Immature natural killer cell (primary cell): ENCODE data around the gene KDM3B. TPM values are rescaled to one million over a fixed set of nuclear protein-coding genes. Genes with fewer than 3 reads are reported as not detected.

Source experiments
- DNase-seq, 3 donors: peaks; one replicate each; pipeline ENCODE4 v3.0.0; 2022; ENCODE audit warnings: mixed read lengths in 1 of 3
- H3K27ac Mint-ChIP-seq, 6 donors: one replicate each; pipeline ENCODE4 v1.8.0; 2020; ENCODE audit warnings: mixed read lengths in 6 of 6, mild to moderate bottlenecking in 5 of 6, inconsistent platforms in 4 of 6, moderate library complexity in 3 of 6
- H3K27me3 Mint-ChIP-seq, 3 donors: one replicate each; pipeline ENCODE4 v1.8.0; 2020 to 2021; ENCODE audit warnings: low read depth in 3 of 3, mild to moderate bottlenecking in 3 of 3, mixed read lengths in 3 of 3, moderate library complexity in 3 of 3, inconsistent platforms in 1 of 3
- H3K36me3 Mint-ChIP-seq, 3 donors: one replicate each; pipeline ENCODE4 v1.8.0; 2020; ENCODE audit warnings: mixed read lengths in 3 of 3, inconsistent platforms in 2 of 3, mild to moderate bottlenecking in 2 of 3
- H3K4me1 Mint-ChIP-seq, 2 donors: one replicate each; pipeline ENCODE4 v1.8.0; 2020; ENCODE audit warnings: inconsistent platforms in 2 of 2, mild to moderate bottlenecking in 2 of 2, mixed read lengths in 2 of 2, moderate library complexity in 1 of 2
- H3K4me3 Mint-ChIP-seq, 5 donors: one replicate each; pipeline ENCODE4 v1.8.0; 2020; ENCODE audit warnings: mild to moderate bottlenecking in 5 of 5, mixed read lengths in 5 of 5, inconsistent platforms in 3 of 5, moderate library complexity in 3 of 5
- H3K9me3 Mint-ChIP-seq, 6 donors: one replicate each; pipeline ENCODE4 v1.8.0; 2020; ENCODE audit warnings: mild to moderate bottlenecking in 6 of 6, mixed read lengths in 6 of 6, inconsistent platforms in 4 of 6, moderate library complexity in 3 of 6
- polyA plus RNA-seq, 3 donors: library from polyadenylated mRNA; unstranded; fragments of 300-500 nt; fragmentation: Illumina TruSeq; gene quantifications; one replicate each; pipeline ENCODE4 v1.2.3, GENCODE V29; 2021

KDM3B gene
- polyA plus RNA-seq, 3 donors from 2014 or later = 4.0 to 14.5 (median 7.2) TPM

DNA sequence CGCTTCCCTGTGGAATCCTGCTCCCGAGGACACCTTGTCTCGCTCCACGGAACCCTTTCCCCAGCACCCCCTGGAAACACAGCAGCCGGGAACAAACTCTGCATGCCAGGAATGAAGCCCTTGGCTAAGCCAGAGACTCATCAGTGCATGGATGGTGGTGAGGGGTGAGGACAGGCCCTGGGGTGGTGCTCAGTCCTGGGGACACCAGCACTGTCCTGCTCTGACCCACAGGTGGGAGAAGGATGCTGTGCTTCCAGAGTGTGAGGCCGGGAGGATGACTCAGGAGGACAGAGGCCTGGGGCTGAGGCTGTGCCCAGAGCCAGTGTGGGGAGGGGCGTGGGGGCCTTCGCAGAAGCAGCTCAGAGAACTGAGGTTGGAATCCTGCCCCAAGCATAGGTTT, 101.6 kb downstream of the KDM3B start:
- Mint-ChIP-seq H3K4me3 (no peak overlapping the region), H3K36me3 (no peaks in the 10 kb centered on the region), H3K27ac (peak overlapping the region in 1 of 6 donors; percentile 13), H3K27me3 (peaks cover 3 to 18% (median 6%) of the 10 kb centered on the region in 3 donors), H3K9me3 (no peaks in the 10 kb centered on the region), H3K4me1 (peaks cover 21% of the 10 kb centered on the region in 2 donors)
- DNase-seq = no peak

DNA sequence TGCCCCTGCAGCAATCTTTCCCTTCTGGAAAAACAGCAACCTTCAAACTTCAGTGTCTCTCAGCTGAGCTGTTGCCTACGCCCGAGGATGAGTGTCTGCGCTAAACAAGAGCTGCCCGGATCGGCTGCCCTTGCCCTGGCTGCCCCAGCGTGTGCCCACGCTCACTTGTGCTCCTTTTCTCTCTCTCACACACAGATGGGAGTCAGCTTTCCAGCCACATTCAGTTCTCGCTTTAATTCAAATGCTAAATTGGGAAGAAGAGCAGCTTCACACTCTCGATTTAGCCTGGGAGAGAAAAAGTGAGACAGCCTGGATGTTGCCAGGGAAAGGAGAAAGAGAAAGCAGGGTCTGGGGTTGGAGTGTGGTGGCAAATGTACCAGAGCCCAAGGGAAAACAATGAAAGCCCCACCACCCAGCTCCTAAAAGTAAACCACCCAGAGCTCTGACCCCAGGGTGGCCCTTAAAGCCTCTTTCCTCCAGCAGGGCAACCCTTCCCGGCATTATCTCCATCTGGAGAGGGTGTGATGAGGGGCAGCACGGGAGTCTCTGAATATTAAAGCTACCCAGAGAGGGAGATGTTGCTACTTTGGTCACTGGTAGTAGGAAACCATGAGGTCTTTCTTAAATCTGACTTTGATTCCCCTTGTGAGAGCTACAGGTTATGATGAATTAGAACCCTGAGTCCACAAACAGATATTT, 102.9 kb downstream of the KDM3B start:
- H3K9me3 Mint-ChIP-seq = no peaks in the 10 kb centered on the region
- no peaks in the 10 kb centered on the region for H3K36me3 Mint-ChIP-seq
- H3K27ac Mint-ChIP-seq = peak overlapping the region; percentile 12 to 99 (median 82)
- peaks cover 6 to 19% (median 10%) of the 10 kb centered on the region in 3 donors for H3K27me3 Mint-ChIP-seq
- H3K4me1 Mint-ChIP-seq = peaks cover 27 to 29% of the 10 kb centered on the region in 2 donors
- DNase-seq = no peak
- no peak overlapping the region for H3K4me3 Mint-ChIP-seq

DNA sequence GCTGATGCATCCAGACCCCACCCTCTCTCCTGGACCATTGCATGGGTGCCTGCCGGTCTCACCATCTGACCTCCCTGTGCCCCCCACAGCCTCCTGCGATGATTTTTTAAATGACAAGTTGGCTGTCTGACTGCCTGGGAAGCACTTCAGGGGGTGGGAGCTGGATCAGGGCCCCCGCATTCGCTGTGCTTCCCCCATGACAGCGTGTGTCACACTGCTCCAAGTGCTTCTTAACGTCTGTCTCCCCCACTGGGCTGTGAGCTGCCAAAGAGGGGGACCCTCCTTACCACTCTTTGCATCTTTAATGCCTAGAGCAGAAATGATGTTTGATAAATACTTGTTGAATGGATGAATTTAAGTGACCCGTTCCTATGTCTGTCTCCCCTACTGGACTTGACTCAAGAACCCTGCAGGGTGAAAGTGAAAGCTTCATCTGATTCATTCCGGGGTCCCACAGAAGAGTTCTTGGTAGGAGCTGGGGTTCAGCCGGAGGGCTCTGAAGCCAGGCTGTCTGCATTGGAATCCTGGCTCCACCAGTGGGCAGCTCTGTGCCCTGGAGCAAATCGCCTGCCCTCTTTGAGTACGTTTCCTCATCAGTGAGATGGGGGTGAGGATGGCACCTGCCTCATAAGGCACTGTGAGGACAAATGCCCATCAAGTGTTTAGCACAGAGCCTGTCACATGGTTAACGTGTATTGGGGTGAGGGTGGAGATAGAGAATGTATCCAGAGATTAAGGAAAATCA, 105.2 kb downstream of the KDM3B start:
- no peaks in the 10 kb centered on the region for H3K9me3 Mint-ChIP-seq
- H3K27me3 Mint-ChIP-seq = peaks cover 6 to 16% (median 12%) of the 10 kb centered on the region in 3 donors
- no peak for DNase-seq
- H3K27ac Mint-ChIP-seq = peak overlapping the region; percentile 78 to 100 (median 97)
- H3K36me3 Mint-ChIP-seq = no peaks in the 10 kb centered on the region
- H3K4me3 Mint-ChIP-seq = peak overlapping the region; percentile 18 to 73 (median 36)
- peaks cover 39% of the 10 kb centered on the region in 2 donors for H3K4me1 Mint-ChIP-seq

DNA sequence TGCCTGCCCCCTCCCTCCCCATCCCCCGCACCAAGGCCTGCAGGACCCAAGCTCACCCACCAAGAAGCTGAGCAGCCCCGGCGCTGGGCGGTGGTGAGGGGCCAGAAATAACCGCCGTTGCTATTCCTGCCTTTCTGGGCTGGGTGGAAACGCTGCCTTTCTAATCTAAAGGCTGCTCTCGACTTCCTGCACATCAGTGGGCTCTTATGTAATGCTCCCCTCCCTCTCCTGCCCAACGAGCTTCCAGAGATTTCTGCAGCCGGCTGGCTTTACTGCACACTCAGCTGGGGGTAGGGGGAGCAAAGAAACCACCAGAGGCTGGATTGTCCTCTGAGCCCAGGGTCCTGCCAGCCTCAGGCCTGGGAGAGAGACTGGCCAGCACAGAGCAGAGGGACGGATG, 105.9 kb downstream of the KDM3B start:
- H3K4me3 Mint-ChIP-seq = peak overlapping the region in 1 of 5 donors; percentile 73
- no peaks in the 10 kb centered on the region for H3K9me3 Mint-ChIP-seq
- no peak for DNase-seq
- no peaks in the 10 kb centered on the region for H3K36me3 Mint-ChIP-seq
- H3K4me1 Mint-ChIP-seq = peaks cover 39 to 40% of the 10 kb centered on the region in 2 donors
- peaks cover 6 to 16% (median 12%) of the 10 kb centered on the region in 3 donors for H3K27me3 Mint-ChIP-seq
- peak overlapping the region; percentile 97 to 100 (median 99) for H3K27ac Mint-ChIP-seq

DNA sequence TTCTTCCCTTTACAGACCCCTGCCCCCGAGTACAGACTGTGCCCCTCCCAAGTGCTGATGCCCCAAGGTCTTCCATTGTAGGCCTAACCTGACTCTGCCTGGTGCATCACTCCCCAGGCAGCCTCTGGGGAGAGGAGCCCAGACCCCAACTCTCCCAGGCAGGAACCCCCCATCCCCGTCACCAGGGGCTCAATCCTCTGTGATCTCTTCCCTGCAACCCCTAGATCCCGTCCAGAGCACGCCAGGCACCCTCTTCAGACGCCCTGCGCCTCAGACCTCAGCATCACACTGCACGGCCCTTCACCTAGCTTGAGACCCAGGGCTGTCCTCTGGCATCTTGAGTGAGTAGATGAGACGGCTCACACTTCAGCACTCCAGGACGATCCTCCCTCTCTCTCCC, 106.4 kb downstream of the KDM3B start:
- no peak for DNase-seq
- H3K4me1 Mint-ChIP-seq = peaks cover 39 to 44% of the 10 kb centered on the region in 2 donors
- peak overlapping the region; percentile 97 to 100 (median 99) for H3K27ac Mint-ChIP-seq
- H3K4me3 Mint-ChIP-seq = peak overlapping the region; percentile 57 to 83 (median 78)
- peaks cover 6 to 19% (median 12%) of the 10 kb centered on the region in 3 donors for H3K27me3 Mint-ChIP-seq
- no peaks in the 10 kb centered on the region for H3K36me3 Mint-ChIP-seq
- no peaks in the 10 kb centered on the region for H3K9me3 Mint-ChIP-seq

DNA sequence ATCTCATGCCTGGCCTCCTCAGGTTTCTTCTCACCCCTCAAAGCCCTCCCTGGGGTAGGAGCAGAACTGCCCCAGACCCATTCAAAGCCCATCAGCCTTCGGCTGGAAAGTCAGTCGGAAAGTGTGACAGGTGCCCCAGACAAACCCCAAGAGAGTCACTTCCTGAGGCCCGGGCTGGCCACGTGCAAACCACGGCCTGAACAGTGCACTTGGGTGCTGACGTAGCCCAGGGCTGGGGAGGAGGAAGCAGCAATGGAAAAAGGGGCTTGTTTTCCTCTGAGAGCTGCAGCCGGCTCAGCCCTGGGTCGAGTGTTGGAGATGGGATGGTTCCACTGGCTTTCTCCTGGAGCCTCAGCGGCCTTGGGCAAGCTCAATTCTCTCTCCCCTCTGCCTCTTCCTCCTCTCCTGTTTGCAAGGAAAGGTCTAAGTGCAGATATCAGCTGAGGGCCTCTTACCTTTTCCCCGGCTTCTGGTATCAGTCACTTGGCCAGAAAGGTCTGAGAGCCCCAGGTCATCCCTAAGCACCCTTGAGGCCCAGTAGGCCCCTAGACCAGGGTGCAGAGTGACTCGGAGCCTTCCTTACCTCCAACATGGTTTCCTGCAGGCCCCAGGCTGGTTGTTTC, 106.9 kb downstream of the KDM3B start:
- Mint-ChIP-seq H3K4me3 (peak overlapping the region; percentile 57 to 83 (median 78)), H3K4me1 (peaks cover 39 to 44% of the 10 kb centered on the region in 2 donors), H3K27ac (peak overlapping the region; percentile 97 to 100 (median 99)), H3K27me3 (peaks cover 6 to 19% (median 12%) of the 10 kb centered on the region in 3 donors), H3K9me3 (no peaks in the 10 kb centered on the region), H3K36me3 (no peaks in the 10 kb centered on the region)
- peak; percentile 93 to 95 (median 94) for DNase-seq

DNA sequence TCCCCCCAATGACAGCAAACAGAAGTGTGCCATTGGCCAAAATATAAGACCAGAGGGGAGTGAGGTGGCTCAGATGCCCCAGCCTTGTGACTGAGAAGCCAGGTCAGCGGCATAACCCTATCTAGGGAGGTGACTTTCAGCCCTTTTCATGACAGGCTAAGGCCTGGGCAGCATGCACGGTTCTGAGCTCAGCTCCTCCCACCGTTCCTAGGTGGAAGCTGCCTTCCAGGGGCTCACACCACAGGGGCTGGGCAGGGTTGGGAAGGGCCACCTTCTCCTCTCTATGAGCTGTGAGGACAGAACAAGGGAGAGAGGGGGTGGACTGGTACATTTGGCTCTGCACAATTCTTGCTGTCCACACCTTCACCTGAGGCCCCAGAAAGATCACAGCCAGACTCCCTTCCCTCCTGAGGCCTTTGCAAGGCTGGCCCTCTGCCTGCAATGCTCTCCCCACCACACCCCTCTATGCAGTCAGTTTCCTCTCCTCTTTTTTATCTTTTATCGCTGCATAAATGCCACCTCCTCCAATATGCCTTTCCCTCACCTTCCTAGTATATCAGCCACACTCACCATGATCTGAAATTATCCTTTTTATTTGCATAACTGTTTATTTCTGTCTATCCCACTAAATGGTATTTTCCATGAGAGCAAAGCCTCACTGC, 107.7 kb downstream of the KDM3B start:
- Mint-ChIP-seq H3K9me3 (no peaks in the 10 kb centered on the region), H3K4me1 (peaks cover 39 to 44% of the 10 kb centered on the region in 2 donors), H3K27ac (peak overlapping the region; percentile 97 to 100 (median 99)), H3K27me3 (peaks cover 6 to 19% (median 12%) of the 10 kb centered on the region in 3 donors), H3K4me3 (peak overlapping the region; percentile 9 to 79 (median 74)), H3K36me3 (no peaks in the 10 kb centered on the region)
- no peak for DNase-seq

DNA sequence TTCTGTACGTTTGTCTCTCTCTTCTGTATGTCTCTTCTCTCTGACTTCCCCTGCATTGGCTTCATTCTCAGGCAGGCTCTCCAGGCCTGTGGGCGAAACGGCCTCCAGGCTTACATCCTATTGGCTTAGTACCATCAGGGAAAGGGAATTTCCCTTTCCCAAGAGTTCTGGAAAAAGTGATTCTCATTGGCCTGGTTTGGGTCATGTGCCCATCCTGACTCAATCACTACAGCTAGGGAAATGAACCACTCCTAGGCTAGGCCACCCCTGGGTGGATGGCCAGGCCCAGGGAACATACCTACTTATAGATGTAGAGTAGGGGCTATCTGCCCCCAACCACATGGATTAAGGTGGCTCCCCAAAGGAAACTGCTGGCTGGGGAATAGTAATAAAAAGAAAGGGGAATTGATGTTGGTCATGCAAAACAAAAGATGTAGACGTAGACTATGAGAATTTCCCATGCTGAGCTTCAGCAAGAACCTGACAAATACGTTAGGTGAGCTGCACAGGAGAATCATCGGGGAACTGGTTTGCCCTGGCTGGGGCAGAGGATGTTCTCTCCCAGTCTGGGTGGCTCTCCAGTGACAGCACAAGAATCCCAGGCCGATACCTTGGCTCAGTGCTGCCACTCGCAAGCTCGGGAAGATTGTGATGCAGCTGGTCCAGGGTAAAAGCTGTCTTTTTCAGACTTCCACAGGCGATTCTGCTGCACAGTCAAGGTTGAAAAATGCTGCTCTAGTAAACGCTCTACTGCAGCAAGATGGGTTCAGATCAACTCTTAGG, 109.0 kb downstream of the KDM3B start:
- Mint-ChIP-seq H3K27ac (peak overlapping the region; percentile 7 to 100 (median 99)), H3K4me1 (peaks cover 41 to 45% of the 10 kb centered on the region in 2 donors), H3K9me3 (no peaks in the 10 kb centered on the region), H3K27me3 (peaks cover 6 to 16% (median 16%) of the 10 kb centered on the region in 3 donors), H3K36me3 (no peaks in the 10 kb centered on the region), H3K4me3 (peak overlapping the region in 1 of 5 donors; percentile 49)
- DNase-seq = no peak

DNA sequence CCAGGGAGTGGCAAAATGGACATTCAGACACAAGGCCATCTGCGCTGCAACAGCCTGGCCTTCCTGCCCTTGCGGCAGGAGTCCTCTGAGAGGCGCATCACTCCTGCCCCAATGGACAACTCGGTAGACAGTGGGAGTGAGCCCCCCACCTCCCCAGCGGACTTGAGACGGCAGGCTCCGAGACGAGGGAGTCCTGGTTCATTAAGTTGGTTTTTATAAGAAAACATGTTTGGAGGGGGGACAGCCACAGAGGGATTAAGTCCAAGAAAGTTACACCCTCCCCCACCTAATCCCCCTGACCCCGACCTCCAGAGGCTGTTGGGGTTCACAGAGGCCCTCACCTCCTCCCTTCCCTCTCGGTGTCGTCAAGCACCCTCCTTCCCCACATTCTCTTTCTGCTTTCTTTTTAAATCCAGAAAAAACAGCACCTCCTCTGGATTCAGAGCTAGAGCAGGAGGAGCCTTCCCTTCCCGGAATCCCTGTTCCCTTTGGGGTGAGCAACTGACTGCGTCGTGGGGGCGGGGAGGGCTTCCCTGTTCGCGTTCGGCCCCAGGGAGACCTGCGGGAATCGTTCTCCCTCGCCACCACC, 111.0 kb downstream of the KDM3B start:
- Mint-ChIP-seq H3K9me3 (no peaks in the 10 kb centered on the region), H3K27ac (peak overlapping the region; percentile 93 to 98 (median 94)), H3K4me1 (peaks cover 43 to 45% of the 10 kb centered on the region in 2 donors), H3K36me3 (peaks cover 0 to 5% (median 4%) of the 10 kb centered on the region in 3 donors), H3K4me3 (peak overlapping the region; percentile 88 to 91 (median 90)), H3K27me3 (peaks cover 12 to 22% (median 14%) of the 10 kb centered on the region in 3 donors)
- no peak for DNase-seq

DNA sequence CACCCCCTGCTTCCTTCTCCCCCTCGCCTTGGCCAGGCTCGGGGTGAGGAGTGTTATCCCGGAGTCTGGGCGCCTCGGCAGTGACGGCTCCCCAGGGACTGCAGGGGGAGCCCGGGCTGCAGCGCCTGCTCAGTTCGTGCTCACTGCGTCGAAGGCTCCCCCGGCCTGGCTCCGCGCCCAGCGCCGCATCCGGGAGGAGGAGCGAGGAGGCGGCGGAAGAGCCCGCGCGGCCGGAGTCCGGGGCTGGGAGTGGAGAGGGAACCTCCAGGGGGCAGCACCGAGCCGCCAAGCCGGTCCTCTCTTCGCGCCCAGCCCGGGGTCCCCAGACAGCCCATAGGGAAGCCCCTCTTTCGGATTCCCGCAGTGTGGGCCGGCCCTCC, 111.5 kb downstream of the KDM3B start:
- Mint-ChIP-seq H3K36me3 (peaks cover 0 to 5% (median 4%) of the 10 kb centered on the region in 3 donors), H3K27me3 (peaks cover 10 to 18% (median 10%) of the 10 kb centered on the region in 3 donors), H3K9me3 (no peaks in the 10 kb centered on the region), H3K4me1 (peaks cover 38 to 40% of the 10 kb centered on the region in 2 donors), H3K27ac (peak overlapping the region; percentile 93 to 98 (median 94)), H3K4me3 (peak overlapping the region; percentile 88 to 91 (median 90))
- DNase-seq = peak; percentile 95 to 96 (median 96)

DNA sequence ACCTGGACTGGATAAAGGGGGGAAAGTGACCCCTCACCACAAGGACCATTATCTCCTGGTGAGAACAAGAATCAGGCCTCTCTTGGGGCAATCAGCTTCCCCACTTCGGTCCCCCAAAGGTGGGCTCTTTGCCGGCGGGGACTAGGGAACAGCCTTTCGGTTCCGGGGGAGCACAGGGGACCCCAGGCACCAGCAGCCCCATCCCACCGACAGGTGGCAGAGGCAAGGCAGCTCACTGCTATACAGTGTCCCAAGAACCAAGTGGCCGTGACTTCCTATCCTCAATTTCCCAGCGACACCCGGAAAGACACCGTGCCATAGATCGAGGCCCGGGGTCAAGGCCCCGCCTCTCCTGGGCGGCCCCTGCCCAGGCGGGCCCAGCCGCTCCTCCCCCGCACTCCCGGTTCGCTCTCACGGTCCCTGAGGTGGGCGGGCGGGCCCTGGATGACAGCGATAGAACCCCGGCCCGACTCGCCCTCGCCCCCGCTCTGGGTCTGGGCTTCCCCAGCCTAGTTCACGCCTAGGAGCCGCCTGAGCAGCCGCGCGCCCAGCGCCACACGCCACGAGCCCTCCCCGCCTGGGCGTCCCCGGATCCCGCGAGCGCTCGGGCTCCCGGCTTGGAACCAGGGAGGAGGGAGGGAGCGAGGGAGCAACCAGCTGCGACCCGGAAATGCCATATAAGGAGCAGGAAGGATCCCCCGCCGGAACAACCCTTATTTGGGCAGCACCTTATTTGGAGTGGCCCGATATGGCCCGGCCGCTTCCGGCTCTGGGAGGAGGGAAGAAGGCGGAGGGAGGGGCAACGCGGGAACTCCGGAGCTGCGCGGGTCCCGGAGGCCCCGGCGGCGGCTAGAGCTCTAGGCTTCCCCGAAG, 112.1 kb downstream of the KDM3B start:
- H3K27me3 Mint-ChIP-seq = peaks cover 4 to 14% (median 6%) of the 10 kb centered on the region in 3 donors
- H3K4me3 Mint-ChIP-seq = peak overlapping the region; percentile 88 to 91 (median 90)
- H3K4me1 Mint-ChIP-seq = peaks cover 32 to 34% of the 10 kb centered on the region in 2 donors
- DNase-seq = peak; percentile 99
- peak overlapping the region; percentile 93 to 98 (median 94) for H3K27ac Mint-ChIP-seq
- H3K9me3 Mint-ChIP-seq = no peaks in the 10 kb centered on the region
- H3K36me3 Mint-ChIP-seq = peaks cover 0 to 5% (median 4%) of the 10 kb centered on the region in 3 donors
